ENCODE measurements around the gene FLNB. TPM values are rescaled to one million over a fixed set of nuclear protein-coding genes. Genes with fewer than 3 reads are reported as not detected.

FLNB gene
- total and polyA plus RNA-seq, 2 of the 4 experiments (the other 2 are of a cell fraction), result 78.0 to 136 TPM

DNA sequence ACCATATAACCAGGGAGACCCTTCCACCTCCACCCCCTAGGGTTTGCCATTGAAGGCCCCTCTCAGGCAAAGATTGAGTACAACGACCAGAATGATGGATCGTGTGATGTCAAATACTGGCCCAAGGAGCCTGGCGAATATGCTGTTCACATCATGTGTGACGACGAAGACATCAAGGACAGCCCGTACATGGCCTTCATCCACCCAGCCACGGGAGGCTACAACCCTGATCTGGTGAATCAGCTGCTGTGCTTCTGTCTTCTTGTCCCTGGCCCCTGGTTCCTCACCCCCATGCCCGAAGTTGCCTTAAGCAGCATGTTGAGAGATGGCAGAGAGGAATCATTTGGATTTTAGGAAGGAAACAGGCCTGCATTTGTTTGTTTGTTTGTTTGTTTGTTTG lies 98.4 kb downstream of the FLNB start:
- ChIA-PET POLR2A (ENCODE audit: unreplicated experiment) (no interaction called here), CTCF (interaction anchor here (0.6 kb wide), 1 partner anchor 66 kb away, joined by 6 read pairs; no protein-coding TSS in a partner anchor)
- H3K4me1 ChIP-seq (ENCODE audit: control insufficient read depth, insufficient read depth, low read length), result no peaks in the 10 kb centered on the region
- in situ Hi-C loops (cut with MboI; ENCODE audit: low sequenced_read_pairs) (no loop called here), dilution Hi-C loops (cut with HindIII; ENCODE audit: low sequenced_read_pairs, unreplicated experiment) (no loop called here), intact Hi-C loops (cut with micrococcal nuclease) (no loop called here)
- H3K27me3 ChIP-seq (ENCODE audit: control insufficient read depth, insufficient read depth, low read length), result no peaks in the 10 kb centered on the region
- no peak overlapping the region for H2AFZ ChIP-seq (replicated peaks; ENCODE audit: low read length, poor library complexity)
- no peak for TF ChIP-seq NFE2L2 (IDR thresholded peaks at IDR 0.05; ENCODE audit: low read depth, low read length)
- TF ChIP-seq, protein P1, sequence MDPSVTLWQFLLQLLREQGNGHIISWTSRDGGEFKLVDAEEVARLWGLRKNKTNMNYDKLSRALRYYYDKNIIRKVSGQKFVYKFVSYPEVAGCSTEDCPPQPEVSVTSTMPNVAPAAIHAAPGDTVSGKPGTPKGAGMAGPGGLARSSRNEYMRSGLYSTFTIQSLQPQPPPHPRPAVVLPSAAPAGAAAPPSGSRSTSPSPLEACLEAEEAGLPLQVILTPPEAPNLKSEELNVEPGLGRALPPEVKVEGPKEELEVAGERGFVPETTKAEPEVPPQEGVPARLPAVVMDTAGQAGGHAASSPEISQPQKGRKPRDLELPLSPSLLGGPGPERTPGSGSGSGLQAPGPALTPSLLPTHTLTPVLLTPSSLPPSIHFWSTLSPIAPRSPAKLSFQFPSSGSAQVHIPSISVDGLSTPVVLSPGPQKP (IDR thresholded peaks at IDR 0.05; ENCODE audit: borderline replicate concordance, low read depth, low read length), result no peak
- TF ChIP-seq MXI1 (IDR thresholded peaks at IDR 0.05; ENCODE audit: borderline replicate concordance, low read depth, low read length), result no peak
- TF ChIP-seq FOS (IDR thresholded peaks at IDR 0.05; ENCODE audit: low read depth, low read length), result no peak
- TF ChIP-seq, protein P2, sequence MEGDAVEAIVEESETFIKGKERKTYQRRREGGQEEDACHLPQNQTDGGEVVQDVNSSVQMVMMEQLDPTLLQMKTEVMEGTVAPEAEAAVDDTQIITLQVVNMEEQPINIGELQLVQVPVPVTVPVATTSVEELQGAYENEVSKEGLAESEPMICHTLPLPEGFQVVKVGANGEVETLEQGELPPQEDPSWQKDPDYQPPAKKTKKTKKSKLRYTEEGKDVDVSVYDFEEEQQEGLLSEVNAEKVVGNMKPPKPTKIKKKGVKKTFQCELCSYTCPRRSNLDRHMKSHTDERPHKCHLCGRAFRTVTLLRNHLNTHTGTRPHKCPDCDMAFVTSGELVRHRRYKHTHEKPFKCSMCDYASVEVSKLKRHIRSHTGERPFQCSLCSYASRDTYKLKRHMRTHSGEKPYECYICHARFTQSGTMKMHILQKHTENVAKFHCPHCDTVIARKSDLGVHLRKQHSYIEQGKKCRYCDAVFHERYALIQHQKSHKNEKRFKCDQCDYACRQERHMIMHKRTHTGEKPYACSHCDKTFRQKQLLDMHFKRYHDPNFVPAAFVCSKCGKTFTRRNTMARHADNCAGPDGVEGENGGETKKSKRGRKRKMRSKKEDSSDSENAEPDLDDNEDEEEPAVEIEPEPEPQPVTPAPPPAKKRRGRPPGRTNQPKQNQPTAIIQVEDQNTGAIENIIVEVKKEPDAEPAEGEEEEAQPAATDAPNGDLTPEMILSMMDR (conservative IDR thresholded peaks at IDR 0.05; ENCODE audit: low read depth, low read length), result no peak
- no peak overlapping the region for H3K14ac ChIP-seq (replicated peaks; ENCODE audit: low read depth, low read length)
- 96% methylated on average over 7 of the region's 8 CpGs; no CpG with 5 or more reads in 1 of the 2 experiments for WGBS, 2 experiments (ENCODE audit: extremely low coverage in 2 of 2, insufficient read length in 1 of 2)
- H2BK120ac ChIP-seq (ENCODE audit: low read depth, low read length), result no peak overlapping the region
- no peak overlapping the region for H3K4me3 ChIP-seq (ENCODE audit: insufficient read depth, low read depth, low read length)
- H2BK20ac ChIP-seq (ENCODE audit: low read depth, low read length), result no peak overlapping the region
- no peak overlapping the region for H4K8ac ChIP-seq (ENCODE audit: low read depth in 2 of 2, low read length in 2 of 2)
- H3K9ac ChIP-seq (ENCODE audit: low read depth, low read length), result no peak overlapping the region
- no peak overlapping the region for H2BK15ac ChIP-seq (ENCODE audit: low read depth, low read length)
- no peak overlapping the region for H2AK9ac ChIP-seq (replicated peaks; ENCODE audit: low read depth, low read length, poor library complexity)
- no peaks in the 10 kb centered on the region for H3K9me3 ChIP-seq (ENCODE audit: control insufficient read depth, insufficient read depth, low read length)
- no peak overlapping the region for H2AK5ac ChIP-seq (ENCODE audit: low read depth, low read length)
- H4K91ac ChIP-seq (ENCODE audit: insufficient read depth, low read depth, low read length), result no peak overlapping the region
- peaks cover 12% of the 10 kb centered on the region for H3K9me1 ChIP-seq (ENCODE audit: insufficient read depth, low read length)
- ATAC-seq (ENCODE audit: low read depth) (no peak), DNase-seq (no peak)
- no peak overlapping the region for H2BK5ac ChIP-seq (ENCODE audit: low read depth, low read length, poor library complexity, severe bottlenecking)
- no peak overlapping the region for H3K4me2 ChIP-seq (ENCODE audit: low read depth, low read length)
- peaks cover 72% of the 10 kb centered on the region for H3K36me3 ChIP-seq (ENCODE audit: control insufficient read depth, insufficient read depth, low read length)
- peaks cover 43 to 63% of the 10 kb centered on the region in 2 experiments for H3K79me1 ChIP-seq (ENCODE audit: low read depth in 1 of 2, low read length in 2 of 2)
- no peak overlapping the region for H3K56ac ChIP-seq (ENCODE audit: extremely low read depth, insufficient read depth, low read length)
- no peak overlapping the region for H3K27ac ChIP-seq (ENCODE audit: insufficient read depth, low read length)
- no peak overlapping the region for H4K5ac ChIP-seq (ENCODE audit: low read depth, low read length)
- no peak overlapping the region for H3K18ac ChIP-seq (ENCODE audit: low read depth, low read length)
- no peak overlapping the region for H3K4ac ChIP-seq (ENCODE audit: low read depth, low read length)
- H3K23ac ChIP-seq (ENCODE audit: low read depth, low read length), result no peak overlapping the region
- no TSS peak for BruUV-seq (replicated peaks)
- peaks cover 9% of the 10 kb centered on the region for H4K20me1 ChIP-seq (ENCODE audit: insufficient read depth, low read length)
